Subcutaneous abdominal adipose tissue (tissue), 5 donors: ENCODE measurements around the gene FGF11.

Source experiments
- H3K27ac ChIP-seq: one replicate; pipeline ENCODE4 v1.7.0; 2013; ENCODE audit warnings: low read depth, mild to moderate bottlenecking, inconsistent platforms, low read length, moderate library complexity
- H3K27me3 ChIP-seq, 5 donors: one replicate each; pipeline ENCODE4 v1.7.0; 2013; ENCODE audit warnings: low read length in 5 of 5, inconsistent platforms in 1 of 5; ENCODE audit not compliant: control insufficient read depth in 5 of 5, insufficient read depth in 4 of 5
- H3K36me3 ChIP-seq, 5 donors: one replicate each; pipeline ENCODE4 v1.7.0; 2013; ENCODE audit warnings: low read length in 5 of 5; ENCODE audit not compliant: control insufficient read depth in 5 of 5, insufficient read depth in 5 of 5
- H3K4me1 ChIP-seq, 5 donors: one replicate each; pipeline ENCODE4 v1.7.0; 2013; ENCODE audit warnings: low read length in 5 of 5, mild to moderate bottlenecking in 3 of 5, moderate library complexity in 1 of 5; ENCODE audit not compliant: control insufficient read depth in 5 of 5, insufficient read depth in 5 of 5
- H3K4me3 ChIP-seq, 5 donors: one replicate each; pipeline ENCODE4 v1.7.0; 2013; ENCODE audit warnings: low read length in 5 of 5, low read depth in 1 of 5
- H3K9ac ChIP-seq, 5 donors: one replicate each; pipeline ENCODE4 v1.7.0; 2013; ENCODE audit warnings: low read length in 5 of 5, mild to moderate bottlenecking in 4 of 5, moderate library complexity in 3 of 5
- H3K9me3 ChIP-seq, 5 donors: one replicate each; pipeline ENCODE4 v1.7.0; 2013; ENCODE audit warnings: low read length in 5 of 5; ENCODE audit not compliant: control insufficient read depth in 5 of 5
- donor health status: healthy.
- donor health status: healthy.
- donor health status: healthy.
- donor health status: healthy.
- donor health status: healthy.

The FGF11 gene

GRCh38 chr17:7440113-7440833 lies 961 bp downstream of the FGF11 start:
- Histone ChIP-seq H3K27ac (no peak overlapping the region), H3K9ac (peak overlapping the region in 1 of 5 donors; percentile 56), H3K9me3 (no peaks in the 10 kb centered on the region), H3K27me3 (peaks cover 0 to 32% (median 14%) of the 10 kb centered on the region in 5 donors), H3K36me3 (no peaks in the 10 kb centered on the region), H3K4me3 (peak overlapping the region; percentile 4 to 59 (median 43)), H3K4me1 (peaks cover 1 to 66% (median 59%) of the 10 kb centered on the region in 5 donors)

- no peak overlapping the region for H3K27ac ChIP-seq
- H3K27me3 ChIP-seq: peaks cover 2 to 36% (median 19%) of the 10 kb centered on the region in 5 donors
- H3K9me3 ChIP-seq: no peaks in the 10 kb centered on the region
- H3K9ac ChIP-seq: peak overlapping the region in 1 of 5 donors; percentile 56
- H3K36me3 ChIP-seq: no peaks in the 10 kb centered on the region
- H3K4me3 ChIP-seq: peak overlapping the region in 2 of 5 donors; percentile 44 to 59
- H3K4me1 ChIP-seq: peaks cover 1 to 66% (median 56%) of the 10 kb centered on the region in 5 donors
Observed at GRCh38 chr17:7440834-7441195, 1.5 kb downstream of the FGF11 start.

GRCh38 chr17:7441266-7441665 lies 2.0 kb downstream of the FGF11 start:
- no peak overlapping the region for H3K27ac ChIP-seq
- no peak overlapping the region for H3K4me3 ChIP-seq
- no peak overlapping the region for H3K9ac ChIP-seq
- H3K27me3 ChIP-seq: peaks cover 4 to 40% (median 23%) of the 10 kb centered on the region in 5 donors
- no peaks in the 10 kb centered on the region for H3K36me3 ChIP-seq
- peaks cover 1 to 65% (median 51%) of the 10 kb centered on the region in 5 donors for H3K4me1 ChIP-seq
- no peaks in the 10 kb centered on the region for H3K9me3 ChIP-seq

- H3K4me3 ChIP-seq: no peak overlapping the region
- H3K4me1 ChIP-seq: peaks cover 1 to 60% (median 47%) of the 10 kb centered on the region in 5 donors
Observed at GRCh38 chr17:7442142-7442541, 2.8 kb downstream of the FGF11 start.

GRCh38 chr17:7443499-7444485 lies 4.5 kb downstream of the FGF11 start:
- Histone ChIP-seq H3K9me3 (no peaks in the 10 kb centered on the region), H3K4me1 (peaks cover 1 to 44% (median 33%) of the 10 kb centered on the region in 5 donors), H3K4me3 (no peak overlapping the region), H3K27ac (no peak overlapping the region), H3K36me3 (no peaks in the 10 kb centered on the region), H3K27me3 (peaks cover 10 to 48% (median 30%) of the 10 kb centered on the region in 5 donors), H3K9ac (no peak overlapping the region)

More at GRCh38 chr17:7442142-7442541, 2.8 kb downstream of the FGF11 start:
- peaks cover 7 to 47% (median 30%) of the 10 kb centered on the region in 5 donors for H3K27me3 ChIP-seq
- no peak overlapping the region for H3K27ac ChIP-seq
- H3K9me3 ChIP-seq: no peaks in the 10 kb centered on the region
- no peaks in the 10 kb centered on the region for H3K36me3 ChIP-seq
- H3K9ac ChIP-seq: no peak overlapping the region

- peak within 1 kb of the TSS in 4 of 5 donors; percentile 53 to 69 (median 60) for H3K4me3 ChIP-seq
- peaks cover 10 to 38% (median 28%) of the 10 kb centered on the region in 5 donors for H3K27me3 ChIP-seq
- peaks cover 1 to 33% (median 27%) of the 10 kb centered on the region in 5 donors for H3K4me1 ChIP-seq
- no peak within 1 kb of the TSS for H3K27ac ChIP-seq
- peak within 1 kb of the TSS in 1 of 5 donors; percentile 72 for H3K9ac ChIP-seq
- H3K9me3 ChIP-seq: no peaks in the 10 kb centered on the region
- no peaks in the 10 kb centered on the region for H3K36me3 ChIP-seq
Observed at GRCh38 chr17:7444682-7445618, 5.6 kb downstream of the FGF11 start, which contains the start of gene CHRNB1. CHRNB1 (plus strand) TSS chr17:7445061; CDS start chr17:7445128, 67 bp downstream.

- Histone ChIP-seq H3K9ac (no peak overlapping the region), H3K27ac (no peak overlapping the region), H3K9me3 (no peaks in the 10 kb centered on the region), H3K36me3 (no peaks in the 10 kb centered on the region), H3K27me3 (peaks cover 10 to 32% (median 23%) of the 10 kb centered on the region in 5 donors), H3K4me3 (peak overlapping the region in 4 of 5 donors; percentile 11 to 69 (median 60)), H3K4me1 (peaks cover 1 to 27% (median 21%) of the 10 kb centered on the region in 5 donors)
Observed at GRCh38 chr17:7445619-7445968, 6.3 kb downstream of the FGF11 start.

GRCh38 chr17:7448461-7448860 lies 9.1 kb downstream of the FGF11 start:
- Histone ChIP-seq H3K27me3 (peaks cover 10 to 29% (median 20%) of the 10 kb centered on the region in 5 donors), H3K4me1 (peaks cover 1 to 20% (median 16%) of the 10 kb centered on the region in 5 donors), H3K36me3 (no peaks in the 10 kb centered on the region), H3K27ac (no peak overlapping the region), H3K9me3 (no peaks in the 10 kb centered on the region), H3K9ac (no peak overlapping the region), H3K4me3 (no peak overlapping the region)

- no peaks in the 10 kb centered on the region for H3K9me3 ChIP-seq
- peaks cover 5 to 21% (median 10%) of the 10 kb centered on the region in 5 donors for H3K4me1 ChIP-seq
- H3K4me3 ChIP-seq: no peak overlapping the region
- H3K27ac ChIP-seq: no peak overlapping the region
- H3K9ac ChIP-seq: no peak overlapping the region
- H3K27me3 ChIP-seq: no peaks in the 10 kb centered on the region
- peaks cover 0 to 28% (median 22%) of the 10 kb centered on the region in 5 donors for H3K36me3 ChIP-seq
Observed at GRCh38 chr17:7459961-7460545, 20.7 kb downstream of the FGF11 start.
